CD4-positive, alpha-beta T cell treated with Interleukin-4 for 4 hours (primary cell): ENCODE results near the gene WDR89.
"Not testable (repeated sequence)": the region's sequence is repeated elsewhere in the genome, so short reads cannot be mapped to it uniquely, and the experiment has no call there.

Experiments used
- DNase-seq: peaks from one replicate; pipeline ENCODE4 v3.0.0-alpha.2; 2020

The WDR89 gene

GRCh38 chr14:63583046-63583445 lies 58.6 kb downstream of the WDR89 start:
- not testable (repeated sequence) for DNase-seq

GRCh38 chr14:63581491-63581890 lies 60.2 kb downstream of the WDR89 start:
- DNase-seq = no peak

GRCh38 chr14:63578300-63578699 lies 63.4 kb downstream of the WDR89 start:
- no peak for DNase-seq

- no peak for DNase-seq
These were observed 68.1 kb downstream of the WDR89 start for GRCh38 chr14:63573581-63573980.

- no peak for DNase-seq
These were observed 76.2 kb downstream of the WDR89 start for GRCh38 chr14:63565448-63565847.

GRCh38 chr14:63564318-63564717 lies 77.4 kb downstream of the WDR89 start:
- DNase-seq = no peak

- DNase-seq = no peak
These were observed 78.2 kb downstream of the WDR89 start for GRCh38 chr14:63563370-63564026.

- DNase-seq = no peak
These were observed 79.3 kb downstream of the WDR89 start for GRCh38 chr14:63562405-63562804.

- no peak for DNase-seq
These were observed 86.1 kb downstream of the WDR89 start for GRCh38 chr14:63555572-63555971.

GRCh38 chr14:63551332-63551731 lies 90.3 kb downstream of the WDR89 start:
- no peak for DNase-seq

GRCh38 chr14:63547798-63548335 lies 93.8 kb downstream of the WDR89 start:
- no peak for DNase-seq
